Measurements from ENCODE around the gene ZNF487.
"Not testable (repeated sequence)": the region's sequence is repeated elsewhere in the genome, so short reads cannot be mapped to it uniquely, and the experiment has no call there.

DNA sequence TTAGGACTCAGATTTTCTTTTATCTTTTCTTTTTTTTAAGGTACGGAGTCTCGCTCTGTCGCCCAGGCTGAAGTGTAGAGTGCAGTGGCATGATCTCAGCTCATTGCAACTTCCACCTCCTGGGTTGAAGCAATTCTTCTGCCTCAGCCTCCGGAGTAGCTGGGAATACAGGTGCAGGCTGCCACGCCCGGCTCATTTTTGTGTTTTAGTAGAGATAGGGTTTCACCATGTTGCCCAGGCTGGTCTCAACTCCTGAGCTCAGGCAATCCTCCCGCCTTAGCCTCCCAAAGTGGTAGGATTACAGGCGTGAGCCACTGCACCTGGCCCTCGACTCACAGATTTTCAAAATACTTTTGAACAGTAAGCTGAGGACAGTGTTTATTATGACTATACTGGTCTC is 17.1 kb downstream of the ZNF487 start:
- TF ChIP-seq CTCF (IDR thresholded peaks at IDR 0.05; ENCODE audit: borderline replicate concordance, extremely low read depth, low read length, poor library complexity, severe bottlenecking); EZH2 (IDR thresholded peaks at IDR 0.05; ENCODE audit: borderline replicate concordance, low read depth, low read length, severe bottlenecking): not testable (repeated sequence)
